ENCODE data around the gene RBSN.
"Not testable (repeated sequence)": the region's sequence is repeated elsewhere in the genome, so short reads cannot be mapped to it uniquely, and the experiment has no call there.

The RBSN gene

DNA sequence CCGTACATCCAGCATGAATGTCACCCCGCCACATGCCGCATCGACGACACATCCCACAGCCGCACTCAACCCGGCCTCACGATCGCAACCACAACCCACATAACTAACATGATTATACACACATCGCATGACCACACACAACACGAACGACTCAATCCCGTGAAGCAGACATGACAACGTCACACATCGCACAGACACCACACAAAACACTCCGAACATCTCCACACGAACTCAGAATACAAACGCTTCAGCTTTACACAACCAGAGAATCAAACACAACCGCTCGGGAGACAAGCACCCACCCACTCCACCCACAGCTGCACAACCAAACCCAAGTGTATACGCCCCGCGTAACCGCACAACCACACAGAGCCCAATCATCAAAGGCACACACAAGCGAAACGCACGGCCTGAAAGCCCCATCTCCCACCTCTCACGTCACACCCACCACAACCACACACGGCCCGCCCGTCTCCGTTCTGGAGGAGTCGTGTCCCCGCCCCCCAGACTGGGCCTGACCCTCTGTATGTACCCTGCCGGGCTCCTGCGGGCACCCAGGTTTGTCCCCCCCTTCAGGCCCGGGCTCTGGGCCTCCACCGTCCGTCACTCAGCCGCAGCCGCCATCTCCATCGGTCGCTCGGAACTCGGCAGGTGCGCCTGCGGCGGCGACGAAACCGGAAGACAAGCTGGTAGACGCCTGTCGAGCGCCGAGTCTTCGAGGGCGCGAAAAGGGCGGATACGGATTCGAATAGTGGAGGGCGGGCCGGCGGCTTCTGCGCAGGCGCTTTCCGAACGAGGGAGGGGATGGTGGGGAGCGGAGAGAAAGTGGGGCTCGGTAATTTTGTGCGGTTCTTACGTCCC lies at the start of gene RBSN:
TSS of gene RBSN (minus strand) at position 646 of the 861 bp plus-strand sequence. CDS start 3,028 bp downstream, outside the sequence.
- peak; percentile 92 to 93 (median 93) for DNase-seq (ENCODE audit: low read depth in 3 of 3)

DNA sequence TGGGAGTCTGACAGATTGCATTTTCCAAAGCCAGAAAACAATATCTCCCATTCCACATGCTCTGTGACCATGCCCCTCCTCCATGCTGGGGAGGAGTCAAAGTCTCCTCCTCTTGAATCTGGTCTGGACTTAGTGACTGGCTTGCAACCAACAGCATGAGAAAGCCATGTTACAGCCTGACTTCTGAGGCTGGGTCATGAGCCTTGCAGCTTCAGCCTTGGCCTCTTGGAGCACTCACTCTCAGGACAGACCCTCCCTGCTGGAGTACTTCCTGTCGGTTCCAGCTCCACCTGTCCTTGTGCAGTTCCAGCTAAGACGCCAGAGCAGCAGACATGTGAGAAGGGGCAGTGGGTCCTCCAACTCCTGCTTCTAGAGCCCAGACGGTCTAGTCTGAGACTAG lies 49.7 kb upstream of the RBSN start:
- no peak for DNase-seq (ENCODE audit: low read depth in 3 of 3)

DNA sequence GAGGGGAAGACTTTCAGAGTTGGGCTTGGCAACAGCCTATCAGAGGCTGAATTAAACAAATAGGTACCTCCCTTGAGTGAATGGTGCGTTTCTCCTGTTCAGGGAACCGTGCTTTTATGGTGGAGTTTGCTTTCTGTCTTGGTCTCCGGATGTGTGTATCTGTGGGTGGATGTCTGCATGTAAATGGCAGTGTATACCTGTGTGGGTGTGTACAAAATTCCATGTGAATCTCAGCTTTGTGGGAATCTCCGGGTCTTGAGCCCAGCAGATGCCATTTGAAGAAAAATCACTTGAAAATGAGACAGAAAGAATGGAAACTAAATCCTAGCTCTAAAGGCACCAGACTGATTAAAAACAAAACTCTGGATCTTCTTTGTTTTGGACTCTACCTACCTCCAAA lies 37.9 kb upstream of the RBSN start:
- not testable (repeated sequence) for DNase-seq (ENCODE audit: low read depth in 3 of 3)

DNA sequence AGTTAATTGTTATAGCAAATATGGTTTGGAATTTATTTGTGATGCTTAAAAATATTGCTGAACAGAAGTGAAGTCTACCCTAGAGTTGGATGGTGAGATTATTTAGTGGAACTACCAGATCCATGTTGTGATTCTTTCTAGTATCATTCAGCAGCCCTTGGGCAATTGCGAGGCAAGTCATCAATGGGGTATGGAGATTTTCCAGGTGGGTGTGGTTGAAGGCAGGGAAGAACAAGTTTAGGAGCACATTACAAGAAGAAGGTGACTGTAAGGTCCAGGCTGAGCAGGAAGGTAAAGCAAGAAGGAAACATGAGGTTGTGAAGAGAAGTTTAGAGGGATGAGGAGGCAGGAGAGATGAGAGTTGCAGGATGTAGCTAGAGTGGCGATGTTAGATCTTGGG lies 36.0 kb upstream of the RBSN start:
- not testable (repeated sequence) for DNase-seq (ENCODE audit: low read depth in 3 of 3)

DNA sequence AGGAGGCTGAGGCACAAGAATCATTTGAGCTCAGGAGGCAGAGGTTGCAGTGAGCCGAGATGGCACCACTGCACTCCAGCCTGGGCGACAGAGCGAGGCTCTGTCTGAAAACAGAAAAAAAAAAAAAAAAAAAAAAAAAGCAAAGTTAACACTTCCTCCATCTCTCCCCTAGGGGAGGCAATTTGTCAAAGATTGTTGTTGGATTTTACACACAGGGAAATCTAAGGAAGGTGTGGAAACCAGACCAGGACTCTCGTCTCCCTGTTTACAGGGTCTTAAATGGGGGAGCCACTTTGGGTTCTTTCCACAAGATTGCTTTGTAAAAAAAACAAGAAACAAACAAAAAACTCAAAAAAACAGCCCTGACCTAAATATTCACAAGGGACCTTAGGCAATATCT lies 29.5 kb upstream of the RBSN start:
- DNase-seq (ENCODE audit: low read depth in 3 of 3): not testable (repeated sequence)

DNA sequence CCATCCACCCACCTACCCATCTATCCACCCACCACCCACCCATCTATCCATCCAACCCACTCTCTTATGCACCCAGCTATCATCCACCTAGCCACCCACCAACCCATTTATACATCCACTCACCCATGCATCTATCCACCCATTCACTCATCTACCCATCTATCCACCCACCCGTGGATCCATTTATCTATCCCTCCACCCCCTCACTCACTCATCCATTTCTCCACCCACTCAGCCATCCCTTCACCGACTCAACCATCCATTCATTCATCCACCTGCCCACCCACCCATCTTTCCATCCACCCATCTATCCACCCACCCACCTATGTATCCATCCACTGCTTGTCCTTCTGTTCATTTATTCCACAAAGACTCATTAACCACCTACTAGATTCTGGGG lies 28.0 kb upstream of the RBSN start:
- DNase-seq (ENCODE audit: low read depth in 3 of 3): not testable (repeated sequence)

DNA sequence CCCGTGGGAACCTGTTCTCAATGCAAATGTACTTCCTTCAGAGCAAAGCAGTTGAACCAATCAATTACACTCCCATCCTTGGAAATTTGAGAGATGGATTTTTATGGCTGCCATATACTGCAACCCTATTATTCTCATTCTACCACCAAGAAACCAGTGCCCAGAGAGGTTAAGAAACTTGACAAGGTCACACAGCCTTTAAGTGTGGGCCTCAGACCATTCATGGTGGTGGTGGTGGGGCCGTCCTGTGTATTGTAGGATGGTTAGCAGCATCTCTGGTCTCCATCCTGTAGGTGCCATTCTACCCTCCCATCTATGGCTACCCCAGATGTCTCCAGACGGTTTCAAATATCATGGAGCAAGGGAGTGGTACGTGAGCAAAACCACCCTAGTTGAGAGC lies 23.4 kb upstream of the RBSN start:
- DNase-seq (ENCODE audit: low read depth in 3 of 3): no peak

DNA sequence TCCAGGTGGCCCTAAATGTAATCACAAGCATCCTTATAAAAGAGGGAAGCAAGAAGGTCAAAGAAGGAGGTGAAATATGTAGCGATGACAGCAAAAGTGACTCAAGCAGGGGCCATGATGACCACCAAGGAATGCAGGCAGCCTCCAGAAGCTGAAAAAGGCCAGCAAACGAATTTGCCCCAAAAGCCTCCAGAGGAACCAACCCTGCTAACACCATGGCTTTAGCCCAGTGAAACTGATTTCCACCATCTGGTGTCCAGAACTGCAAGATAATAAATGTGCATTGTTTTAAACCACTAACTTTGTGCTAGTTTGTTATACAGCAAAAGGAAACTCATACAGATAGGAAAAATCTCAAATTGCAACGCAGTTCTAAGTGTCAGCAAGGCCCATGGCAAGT lies 23.0 kb upstream of the RBSN start:
- DNase-seq (ENCODE audit: low read depth in 3 of 3): no peak

DNA sequence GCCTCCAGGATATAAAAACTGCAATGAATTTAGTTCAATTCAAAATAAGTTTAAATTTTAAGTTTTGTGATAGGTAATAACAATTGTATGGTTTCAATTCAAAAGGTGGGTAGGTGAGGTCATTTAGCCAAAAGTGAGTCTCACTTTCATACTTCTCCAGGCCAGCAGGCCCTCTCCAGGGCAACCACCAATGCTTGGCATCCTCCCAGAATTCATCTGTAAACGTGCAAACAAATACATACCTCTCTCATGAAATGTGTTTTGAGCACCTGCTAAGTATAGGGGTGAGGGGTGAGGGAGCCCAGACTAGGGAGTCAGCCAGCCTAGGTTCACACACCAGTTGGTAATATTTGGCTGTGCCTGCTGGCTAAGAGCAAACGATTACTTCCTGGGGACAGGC lies 22.0 kb upstream of the RBSN start:
- no peak for DNase-seq (ENCODE audit: low read depth in 3 of 3)

DNA sequence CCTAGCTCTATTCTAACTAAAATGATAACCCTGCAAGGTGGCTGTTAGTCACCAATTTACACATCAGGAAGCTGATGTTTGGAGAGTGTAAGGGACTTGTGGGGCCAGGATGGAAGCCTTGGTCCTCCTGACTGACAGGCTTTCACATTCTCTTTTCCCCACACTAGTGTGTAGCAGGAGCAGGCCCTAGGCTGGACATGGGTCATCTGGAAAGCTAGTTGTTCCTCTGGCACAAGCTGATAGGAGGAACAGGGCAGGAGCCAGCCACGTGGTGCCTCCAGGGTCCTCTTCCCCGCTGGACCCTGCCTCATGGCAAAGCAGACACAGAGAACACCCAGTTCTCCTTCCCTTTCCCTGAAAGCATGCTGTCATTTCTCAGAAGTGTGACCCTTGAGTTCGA lies 18.1 kb upstream of the RBSN start:
- DNase-seq (ENCODE audit: low read depth in 3 of 3): no peak

DNA sequence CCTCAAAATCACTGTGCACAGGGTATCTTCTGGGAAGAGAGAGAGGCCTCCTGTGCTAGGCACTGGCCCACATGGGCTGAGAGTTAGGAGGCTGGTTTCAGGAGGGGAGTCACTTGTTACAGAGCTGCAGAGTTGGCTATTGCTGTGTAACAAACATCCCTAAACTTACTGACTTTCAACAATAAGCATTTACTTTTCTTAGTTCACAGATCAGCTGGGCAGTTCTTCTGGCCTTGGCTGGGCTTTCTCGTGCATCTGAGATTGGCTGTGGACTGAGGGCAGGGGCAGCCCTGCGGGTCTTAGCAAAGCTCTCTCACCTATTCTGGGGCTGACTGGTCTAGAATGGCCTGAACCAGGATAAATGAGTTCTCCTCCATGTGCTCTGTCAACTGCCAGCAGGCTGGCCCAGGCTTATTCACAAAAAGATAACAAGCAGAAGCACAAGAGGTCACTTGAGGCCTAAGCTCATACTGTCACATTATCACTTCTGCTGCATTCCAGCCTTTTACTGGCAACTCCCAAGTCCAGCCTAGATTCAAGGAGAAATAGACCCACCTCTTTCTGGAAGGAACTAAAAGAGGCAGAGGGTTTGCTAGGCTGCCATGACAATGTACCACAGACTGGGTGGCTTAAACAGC lies 17.2 kb upstream of the RBSN start:
- DNase-seq (ENCODE audit: low read depth in 3 of 3): no peak

DNA sequence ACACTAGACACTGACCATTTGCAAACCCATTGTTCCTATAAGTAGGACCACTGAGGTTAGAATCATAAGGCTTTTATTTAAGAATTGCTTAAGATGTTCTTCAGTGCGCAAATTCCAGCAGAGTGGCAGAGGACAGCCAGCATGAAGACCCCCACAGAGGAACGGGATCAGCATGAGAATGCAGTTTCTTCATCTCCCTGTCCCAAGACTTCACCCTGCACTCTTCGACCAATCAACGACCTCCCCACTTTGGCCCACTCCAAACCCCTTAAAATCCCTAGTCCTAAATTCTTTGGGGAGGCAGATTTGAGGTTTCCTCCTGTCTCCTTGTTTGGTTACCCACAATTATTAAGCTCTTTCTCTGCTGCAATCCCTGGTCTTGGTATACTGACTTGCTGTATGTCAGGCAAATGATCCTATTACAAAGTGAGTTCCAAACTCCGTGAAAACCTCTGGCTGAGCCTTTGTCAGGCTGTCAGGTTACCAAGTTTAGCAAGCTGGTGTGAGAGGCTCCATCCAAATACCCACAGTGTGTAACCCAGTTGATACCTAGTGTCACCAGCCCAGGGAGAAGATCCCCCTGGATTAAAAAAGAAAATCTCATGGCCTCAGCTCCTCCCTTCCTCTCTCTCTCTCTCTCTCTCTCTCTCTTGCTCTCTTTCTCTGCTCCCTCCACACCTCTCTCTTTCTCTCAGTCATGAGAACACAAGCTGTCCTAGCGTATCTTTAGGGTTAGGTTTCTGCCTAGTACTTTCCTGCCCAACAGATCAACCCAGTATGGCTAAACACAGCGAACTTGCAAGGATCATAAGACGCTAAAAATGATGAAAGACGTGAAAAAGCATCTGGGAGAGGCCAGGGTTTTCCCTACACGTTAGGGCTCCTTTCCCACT lies 15.8 kb upstream of the RBSN start:
- DNase-seq (ENCODE audit: low read depth in 3 of 3): no peak

DNA sequence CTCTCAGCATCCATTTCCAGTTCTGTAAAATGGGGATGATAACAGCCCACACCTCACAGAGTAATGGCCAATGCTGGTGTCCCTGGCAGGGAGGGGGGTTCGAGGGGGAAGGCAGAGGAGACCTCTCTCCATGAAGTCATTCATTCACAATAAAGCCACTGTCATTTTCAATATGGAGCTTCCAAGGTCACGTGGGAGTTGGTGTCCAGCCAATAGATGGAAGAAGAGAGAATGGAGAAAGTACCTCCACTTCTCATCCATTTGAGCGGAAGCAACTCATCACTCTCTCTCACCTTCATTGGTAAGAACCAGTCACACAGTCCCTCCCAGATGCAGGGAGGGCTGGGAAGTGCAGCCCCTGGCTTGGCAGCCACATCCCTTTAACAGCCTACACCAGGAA lies 14.9 kb upstream of the RBSN start:
- no peak for DNase-seq (ENCODE audit: low read depth in 3 of 3)

DNA sequence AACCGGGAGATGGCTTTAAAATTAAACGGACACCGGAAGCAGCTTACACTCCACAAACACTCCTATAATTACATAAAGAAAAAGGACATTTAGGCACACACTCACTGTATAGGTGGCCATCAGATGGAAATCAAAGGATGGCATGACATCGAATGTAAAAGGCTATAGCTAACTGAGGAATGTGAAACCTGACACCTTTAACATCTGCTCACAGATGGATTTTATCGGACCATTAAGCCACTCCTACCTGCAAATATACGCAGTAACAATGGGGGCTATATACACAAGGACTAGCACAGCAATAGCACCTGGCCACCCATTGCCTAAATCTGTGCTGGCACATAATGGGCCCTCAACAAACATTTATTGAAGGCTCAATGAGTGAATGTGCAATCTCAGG lies 14.5 kb upstream of the RBSN start:
- no peak for DNase-seq (ENCODE audit: low read depth in 3 of 3)

DNA sequence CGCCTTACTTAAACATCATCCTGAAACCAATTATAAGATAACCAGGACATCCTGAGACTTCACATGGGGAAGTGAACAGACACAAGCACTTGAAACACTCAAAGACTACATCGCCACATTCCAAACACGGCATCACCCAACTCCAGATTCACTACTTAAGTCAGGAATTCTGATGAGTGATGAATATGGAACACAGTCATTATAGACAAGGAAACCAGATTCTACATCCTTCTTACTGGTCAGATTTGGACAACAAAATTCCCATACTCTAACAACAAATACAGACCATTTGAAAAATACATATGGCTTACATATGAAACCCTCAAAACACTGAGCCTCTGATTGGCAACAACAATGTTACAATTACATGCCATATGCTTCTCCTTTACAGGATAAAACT lies 13.1 kb upstream of the RBSN start:
- no peak for DNase-seq (ENCODE audit: low read depth in 3 of 3)

DNA sequence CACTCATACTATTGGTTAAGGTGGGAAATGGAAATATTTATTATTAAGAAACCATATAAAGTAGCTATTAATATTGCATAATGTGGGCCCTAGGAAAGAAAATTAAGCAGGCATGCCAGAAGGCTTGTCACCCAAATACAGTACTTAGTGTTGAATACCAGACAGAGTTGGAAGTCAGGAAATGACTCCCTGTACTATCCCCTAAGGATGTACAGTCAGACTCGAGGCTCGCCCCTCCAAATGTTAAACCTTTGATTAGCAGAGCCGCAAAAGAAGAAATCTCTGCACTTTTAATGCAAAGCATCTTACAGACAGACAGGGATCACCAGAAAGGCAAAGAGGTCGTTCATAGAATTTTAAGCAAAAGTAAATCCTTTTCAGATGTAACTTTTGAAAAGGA lies 11.3 kb upstream of the RBSN start:
- no peak for DNase-seq (ENCODE audit: low read depth in 3 of 3)

DNA sequence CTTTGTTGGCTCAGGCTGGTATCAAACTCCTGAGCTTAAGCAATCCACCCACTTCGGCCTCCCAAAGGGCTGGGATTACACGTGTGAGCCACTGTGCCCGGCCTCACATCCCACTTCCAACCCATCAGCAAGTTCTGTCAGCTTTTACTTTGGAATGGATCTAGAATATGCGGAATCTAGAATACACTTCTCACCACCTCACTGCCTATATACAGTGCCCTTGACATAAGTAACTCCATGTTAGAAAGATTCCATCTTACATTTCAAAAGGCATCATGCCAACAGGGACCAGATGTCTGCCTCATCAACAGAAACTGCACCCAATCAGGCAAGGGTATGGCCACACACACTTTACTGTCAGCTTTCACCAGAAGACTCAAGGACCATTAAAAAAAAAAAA lies 9.9 kb upstream of the RBSN start:
- no peak for DNase-seq (ENCODE audit: low read depth in 3 of 3)

DNA sequence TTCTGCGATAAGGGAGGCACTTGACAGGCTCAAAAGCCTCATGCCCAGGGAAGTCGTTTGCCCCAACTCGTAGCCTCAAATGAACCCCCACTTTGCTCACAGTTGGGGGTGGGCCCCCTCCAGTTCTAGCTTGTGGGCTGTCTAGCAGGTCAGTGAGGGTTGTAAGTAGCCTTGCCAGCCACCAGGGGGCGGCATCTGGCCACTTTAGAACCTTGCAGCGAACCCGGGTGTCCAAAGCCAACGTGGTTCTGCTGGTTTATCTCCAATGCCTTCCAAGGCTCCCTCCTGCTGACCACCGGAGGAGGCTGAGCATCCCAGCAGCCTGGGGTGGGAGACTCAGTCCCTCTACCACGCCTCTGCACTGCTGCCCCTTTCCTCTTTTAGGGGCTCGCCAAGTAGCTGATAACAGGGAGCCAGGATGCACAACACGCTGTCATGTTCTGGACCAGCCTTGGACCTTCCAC lies 9.2 kb upstream of the RBSN start:
- peak; percentile 52 to 70 (median 58) for DNase-seq (ENCODE audit: low read depth in 3 of 3)

DNA sequence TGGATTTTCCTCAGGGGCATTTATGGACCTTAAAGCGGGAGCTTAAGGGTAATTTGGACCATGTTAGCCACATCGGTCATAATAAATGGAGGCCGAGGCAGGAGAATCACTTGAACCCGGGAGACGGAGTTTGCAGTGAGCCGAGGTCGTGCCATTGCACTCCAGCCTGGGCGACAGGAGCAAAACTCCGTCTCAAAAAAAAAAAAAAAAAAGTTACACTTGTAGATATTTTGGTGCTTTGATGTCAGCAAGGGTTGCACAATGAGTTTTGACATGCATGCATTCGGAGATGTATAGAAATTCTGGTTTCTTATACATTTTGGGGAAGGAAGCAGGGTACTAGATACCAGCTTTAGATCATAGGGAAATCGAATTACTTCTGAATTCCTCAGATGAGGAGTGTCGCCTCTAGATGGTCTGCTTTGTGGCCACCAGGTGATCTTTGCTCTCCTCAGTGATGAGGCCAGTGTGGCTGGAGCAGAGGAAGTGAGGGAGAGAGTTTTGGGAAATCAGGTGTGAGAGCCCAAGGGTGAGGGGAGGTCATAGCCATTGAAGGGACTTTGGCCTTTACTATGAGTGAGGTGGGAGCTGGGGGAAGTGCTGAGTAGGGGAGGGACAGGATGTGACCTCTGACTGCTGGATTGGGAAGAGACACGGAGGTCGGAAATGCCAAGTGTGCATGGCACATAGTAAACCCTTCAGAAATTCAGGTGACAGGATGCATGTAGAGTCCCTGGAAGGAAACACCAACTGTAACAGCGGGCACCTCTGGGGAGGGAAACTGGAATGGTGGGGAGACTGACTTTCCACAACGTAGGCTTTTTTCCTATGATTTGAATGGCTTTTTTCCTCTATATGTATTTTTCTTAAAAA lies 8.4 kb upstream of the RBSN start:
- DNase-seq (ENCODE audit: low read depth in 3 of 3): no peak

DNA sequence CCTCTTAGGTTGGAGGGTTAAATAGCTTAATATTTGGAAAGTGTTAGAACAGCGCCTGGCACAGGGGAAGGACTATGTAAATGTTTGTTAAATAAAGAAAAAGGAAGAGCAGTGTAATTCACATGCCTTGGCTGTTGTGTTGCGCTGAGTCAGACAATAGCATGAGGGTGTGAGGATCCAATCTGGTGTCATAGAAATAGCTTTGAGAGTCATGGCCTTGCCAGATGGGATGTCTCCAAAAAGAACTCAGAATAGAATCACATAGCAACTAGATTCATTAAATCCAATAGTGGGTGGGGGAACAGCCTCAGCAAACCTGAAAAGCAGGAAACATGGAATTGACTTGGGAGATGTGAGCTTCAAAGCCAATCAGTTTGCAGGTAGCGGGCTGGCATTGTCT lies 3.9 kb upstream of the RBSN start:
- no peak for DNase-seq (ENCODE audit: low read depth in 3 of 3)

DNA sequence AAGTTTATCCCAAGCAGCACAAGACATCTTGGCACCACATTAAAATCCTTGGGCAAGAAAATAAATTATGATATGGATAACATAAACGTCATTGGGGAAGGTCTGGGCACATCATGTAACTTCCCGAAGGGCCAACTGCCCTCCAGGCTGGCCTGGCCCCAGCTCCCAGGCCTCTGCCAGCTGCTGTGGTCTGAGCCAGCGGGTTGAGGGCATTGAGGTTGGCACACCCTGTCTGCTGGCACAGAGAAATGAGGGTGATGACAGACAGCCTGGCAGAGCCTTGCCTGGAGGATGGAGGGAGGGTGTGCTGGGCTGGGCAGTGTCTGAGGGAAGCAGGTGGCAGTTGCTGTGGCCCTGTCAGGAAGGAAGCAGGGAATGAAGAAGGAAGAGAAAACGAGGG lies 3.3 kb upstream of the RBSN start:
- DNase-seq (ENCODE audit: low read depth in 3 of 3): no peak

All from stimulated activated CD4-positive, alpha-beta T cell treated with anti-CD3 and anti-CD28 coated beads, TNF-alpha, amount 100 ng/mL, for 48 hours (primary cell).